GM21737 (cell line): ENCODE results near the gene CDC42SE2.
"Not testable (repeated sequence)": the region's sequence is repeated elsewhere in the genome, so short reads cannot be mapped to it uniquely, and the experiment has no call there.

Experiments used
- ATAC-seq: cut with Tn5 transposase; IDR thresholded peaks from one replicate; pipeline ENCODE4 v1.9.1; 2021; ENCODE audit warnings: mild to moderate bottlenecking, moderate library complexity; ENCODE audit not compliant: unreplicated experiment

CDC42SE2 gene

GRCh38 chr5:131316822-131317221 lies 53.0 kb downstream of the CDC42SE2 start:
- no peak for ATAC-seq

GRCh38 chr5:131318455-131318854 lies 54.6 kb downstream of the CDC42SE2 start:
- no peak for ATAC-seq

GRCh38 chr5:131321066-131321465 lies 57.2 kb downstream of the CDC42SE2 start:
- ATAC-seq = no peak

- ATAC-seq = no peak
These were observed 59.1 kb downstream of the CDC42SE2 start for GRCh38 chr5:131322926-131323325.

- ATAC-seq = no peak
These were observed 59.5 kb downstream of the CDC42SE2 start for GRCh38 chr5:131323378-131323777.

GRCh38 chr5:131324303-131324702 lies 60.5 kb downstream of the CDC42SE2 start:
- ATAC-seq = no peak

- no peak for ATAC-seq
These were observed 64.9 kb downstream of the CDC42SE2 start for GRCh38 chr5:131328536-131329285.

GRCh38 chr5:131329286-131329560 lies 65.4 kb downstream of the CDC42SE2 start:
- no peak for ATAC-seq

- no peak for ATAC-seq
These were observed 66.2 kb downstream of the CDC42SE2 start for GRCh38 chr5:131330031-131330430.

GRCh38 chr5:131335756-131336155 lies 71.9 kb downstream of the CDC42SE2 start:
- ATAC-seq = not testable (repeated sequence)

GRCh38 chr5:131336801-131337200 lies 72.9 kb downstream of the CDC42SE2 start:
- ATAC-seq = not testable (repeated sequence)

GRCh38 chr5:131337240-131338050 lies 73.6 kb downstream of the CDC42SE2 start:
- not testable (repeated sequence) for ATAC-seq

GRCh38 chr5:131338051-131338453 lies 74.2 kb downstream of the CDC42SE2 start:
- no peak for ATAC-seq

- not testable (repeated sequence) for ATAC-seq
These were observed 80.4 kb downstream of the CDC42SE2 start for GRCh38 chr5:131344288-131344687.

- ATAC-seq = not testable (repeated sequence)
These were observed 82.4 kb downstream of the CDC42SE2 start for GRCh38 chr5:131346204-131346603.

- no peak for ATAC-seq
These were observed 90.1 kb downstream of the CDC42SE2 start for GRCh38 chr5:131353991-131354390.

- no peak for ATAC-seq
These were observed 92.2 kb downstream of the CDC42SE2 start for GRCh38 chr5:131355971-131356528.

- ATAC-seq = no peak
These were observed 92.8 kb downstream of the CDC42SE2 start for GRCh38 chr5:131356619-131357018.

- peak; percentile 51 for ATAC-seq
These were observed 94.1 kb downstream of the CDC42SE2 start for GRCh38 chr5:131357739-131358561.

- no peak for ATAC-seq
These were observed 97.9 kb downstream of the CDC42SE2 start for GRCh38 chr5:131361677-131362315.
